HepG2 (cell line): ENCODE results near the gene TMEM116. TPM values are rescaled to one million over a fixed set of nuclear protein-coding genes. Genes with fewer than 3 reads are reported as not detected.

Experiments
- ATAC-seq: fragments of 200-7000 bp; cut with Tn5 transposase; 3 replicates; pipeline ENCODE4 v1.9.1; 2020; ENCODE audit warnings: mild to moderate bottlenecking, moderate library complexity
- BruUV-seq: library from RNA; stranded (reverse); fragments of 400-500 nt; replicated peaks from 2 replicates; lab custom pipeline; 2021; lab: Mats Ljungman, UMichigan
- CTCF ChIA-PET: fragments of 300-600 bp; formaldehyde crosslinking; extraction: SDS; loops from one replicate; lab custom pipeline; 2021; ENCODE audit warnings: low total read pairs, inconsistent platforms, low intra/inter-chr PET ratio; lab: Yijun Ruan, JAX
- POLR2A ChIA-PET: fragments of 350-600 bp; sonication (Branson Sonifier 250); formaldehyde crosslinking; loops from one replicate; lab custom pipeline; 2020; ENCODE audit warnings: antibody characterized with exemption, inconsistent platforms; lab: Yijun Ruan, JAX
- DNase-seq: peaks from one replicate; pipeline ENCODE4 v3.0.0-alpha.2; 2015; ENCODE audit warnings: low spot score
- FAIRE-seq: peaks from 3 replicates; lab custom pipeline; 2011; peaks lifted over from hg19 to GRCh38; lab: Jason Lieb, UNC
- H2AFZ ChIP-seq: one replicate; pipeline ENCODE4 v1.6.1; 2011; ENCODE audit warnings: low read length, inconsistent platforms
- H3K27ac ChIP-seq: fragments of 300-600 bp; 3 replicates; pipeline ENCODE4 v1.8.0; 2011; ENCODE audit warnings: mixed run types, mild to moderate bottlenecking, mixed read lengths, low read length, inconsistent platforms; ENCODE audit not compliant: insufficient read depth; ENCODE audit errors: extremely low read length
- H3K27me3 ChIP-seq, 2 experiments: fragments of 200-600 bp in 1 of 2; 2 replicates in 1 of 2; 3 replicates in 1 of 2; pipeline versions ENCODE4 v1.6.0 to v1.8.0; 2011; ENCODE audit warnings: low read length in 2 of 2, mild to moderate bottlenecking in 2 of 2, moderate library complexity in 2 of 2, inconsistent platforms in 1 of 2; ENCODE audit not compliant: insufficient read depth in 2 of 2, control insufficient read depth in 1 of 2
- H3K36me3 ChIP-seq, 2 experiments: fragments of 200-600 bp in 1 of 2; replicated peaks in 1 of 2; 2 replicates in 1 of 2; 3 replicates in 1 of 2; pipeline versions ENCODE4 v1.5.1 to v1.8.0; 2011; ENCODE audit warnings: low read length in 2 of 2, inconsistent platforms in 1 of 2; ENCODE audit not compliant: insufficient read depth in 2 of 2, control insufficient read depth in 1 of 2
- H3K4me1 ChIP-seq: 2 replicates; pipeline ENCODE4 v1.5.1; 2012; ENCODE audit warnings: low read length, inconsistent platforms; ENCODE audit not compliant: insufficient read depth
- H3K4me2 ChIP-seq: 2 replicates; pipeline ENCODE4 v1.6.0; 2011; ENCODE audit warnings: low read depth, low read length, inconsistent platforms
- H3K4me3 ChIP-seq, 3 experiments: fragments of 200-600 bp in 1 of 3; sonication (generic), shearing (Covaris generic) in 1 of 3; replicated peaks in 1 of 3; 2 replicates each; pipeline ENCODE4 v1.5.1; 2011 to 2016; ENCODE audit warnings: low read length in 3 of 3, inconsistent platforms in 2 of 3, low read depth in 2 of 3, mild to moderate bottlenecking in 2 of 3, control low read depth in 1 of 3, mixed read lengths in 1 of 3; ENCODE audit not compliant: insufficient read depth in 1 of 3
- H3K79me2 ChIP-seq: one replicate; pipeline ENCODE4 v1.6.1; 2011; ENCODE audit warnings: low read length, inconsistent platforms; ENCODE audit not compliant: insufficient read depth
- H3K9ac ChIP-seq: 2 replicates; pipeline ENCODE4 v1.6.0; 2011; ENCODE audit warnings: mild to moderate bottlenecking, low read depth, low read length, inconsistent platforms; ENCODE audit not compliant: insufficient read depth
- H3K9me3 ChIP-seq: 2 replicates; pipeline ENCODE4 v1.5.1; 2012; ENCODE audit warnings: mild to moderate bottlenecking, low read length
- H4K20me1 ChIP-seq: 2 replicates; pipeline ENCODE4 v1.6.0; 2011; ENCODE audit warnings: inconsistent platforms, mild to moderate bottlenecking, low read length, moderate library complexity; ENCODE audit not compliant: insufficient read depth
- ELF1 ChIP-seq: sonication (generic); formaldehyde crosslinking; IDR thresholded peaks from 2 replicates; pipeline ENCODE4 v1.4.0; 2020; ENCODE audit warnings: missing genetic modification reagents
- NR2F2 ChIP-seq: IDR thresholded peaks from 2 replicates; pipeline ENCODE4 v1.6.1; 2012; ENCODE audit warnings: low read depth, inconsistent platforms, borderline replicate concordance
- PAF1 ChIP-seq: IDR thresholded peaks from 2 replicates; pipeline ENCODE4 v1.6.1; 2016; ENCODE audit warnings: missing genetic modification reagents, missing compliant biosample characterization
- PLRG1 ChIP-seq: fragments of 450-650 bp; conservative IDR thresholded peaks from 2 replicates; pipeline ENCODE4 v1.6.1; 2016
- RAD51 ChIP-seq: fragments of 450-650 bp; IDR thresholded peaks from 2 replicates; pipeline ENCODE4 v1.6.1; 2016; ENCODE audit warnings: borderline replicate concordance
- SP5 ChIP-seq: IDR thresholded peaks from 2 replicates; pipeline ENCODE4 v1.6.1; 2016; ENCODE audit warnings: low read depth, borderline replicate concordance
- UBTF ChIP-seq: sonication (generic); formaldehyde crosslinking; IDR thresholded peaks from 2 replicates; pipeline ENCODE4 v1.4.0; 2020; ENCODE audit warnings: mild to moderate bottlenecking, missing genetic modification reagents
- ZMAT5 ChIP-seq: sonication (generic); formaldehyde crosslinking; IDR thresholded peaks from 2 replicates; pipeline ENCODE4 v1.5.0; 2020; ENCODE audit warnings: mild to moderate bottlenecking, low read depth, missing genetic modification reagents, borderline replicate concordance
- ZNF501 ChIP-seq: sonication (generic); formaldehyde crosslinking; IDR thresholded peaks from 2 replicates; pipeline ENCODE4 v1.5.1; 2020; ENCODE audit warnings: mild to moderate bottlenecking, moderate library complexity, missing genetic modification reagents
- ZNF652 ChIP-seq: IDR thresholded peaks from 2 replicates; pipeline ENCODE4 v1.6.1; 2016; ENCODE audit warnings: low read depth, borderline replicate concordance
- ZNF780A ChIP-seq: sonication (generic); formaldehyde crosslinking; IDR thresholded peaks from 2 replicates; pipeline ENCODE4 v1.8.0; 2022; ENCODE audit warnings: mild to moderate bottlenecking, missing genetic modification reagents, moderate library complexity
- WGBS: methylation state at CpG from one replicate; pipeline ENCODE4 v1.1.6; 2017; ENCODE audit warnings: low lambda C conversion rate; 5-methylcytosine and 5-hydroxymethylcytosine counted together
- in situ Hi-C: cut with HindIII; loops from 2 replicates; pipeline ENCODE4 v1.10.0; 2017; ENCODE audit warnings: low pct_unique_long_range_greater_than_20kb; ENCODE audit not compliant: extremely low pct_ligation_motif_present
- intact Hi-C: fragments of 100-400 bp; cut with micrococcal nuclease; formaldehyde crosslinking; loops from one replicate; pipeline ENCODE4 v1.10.0; 2022; ENCODE audit not compliant: unreplicated experiment
- polyA plus RNA-seq, 8 experiments: library from polyadenylated mRNA; depleted of rRNA in 3 of 8; stranded (reverse) in 7 of 8; unstranded in 1 of 8; fragments of >200 nt; fragmentation: Illumina TruSeq in 4 of 8; extraction: Trizol in 4 of 8; gene quantifications; 2 replicates each; pipeline versions ENCODE4 v1.2.1 to v1.2.3, GENCODE V29; 2011 to 2016; ENCODE audit warnings: low read depth in 4 of 8, missing spikeins in 1 of 8, mixed read lengths in 1 of 8; ENCODE audit not compliant: insufficient read depth in 1 of 8
- total RNA-seq, 5 experiments: library from RNA; depleted of rRNA; stranded (reverse); fragments of >200 nt; fragmentation: Illumina TruSeq; extraction: Trizol; gene quantifications; 2 replicates each; pipeline ENCODE4 v1.2.3, GENCODE V29; 2016; ENCODE audit warnings: low read depth in 1 of 5

Gene TMEM116
- total and polyA plus RNA-seq, 2 of the 13 experiments (the other 11 are each of a cell fraction or from before 2014, with no cell fraction given) = 14.0 to 17.8 TPM

- no peak for TF ChIP-seq PLRG1
- no peak for TF ChIP-seq SP5
- no peak for TF ChIP-seq NR2F2
- TF ChIP-seq UBTF (CRISPR knock-in tag) = no peak
- no peak for TF ChIP-seq ZNF780A (CRISPR knock-in tag)
- no peak for TF ChIP-seq RAD51
Measured at GRCh38 chr12:111936869-111937268, 76.1 kb downstream of the TMEM116 start (continued).

GRCh38 chr12:111932241-111932640 lies 80.7 kb downstream of the TMEM116 start:
- Histone ChIP-seq H3K79me2 (no peaks in the 10 kb centered on the region), H3K4me1 (no peaks in the 10 kb centered on the region), H3K9me3 (no peaks in the 10 kb centered on the region), H3K9ac (no peak overlapping the region), H3K36me3 (0 out of 5 replicates have a peak, but pooled peaks cover 0 to 3% of the 10 kb centered on the region in 2 experiments), H2AFZ (no peak overlapping the region), H3K4me3 (no peak overlapping the region), H3K27me3 (no peaks in the 10 kb centered on the region), H3K4me2 (no peak overlapping the region), H4K20me1 (no peaks in the 10 kb centered on the region), H3K27ac (no peak overlapping the region)
- ChIA-PET POLR2A (no interaction called here), CTCF (no interaction called here)
- DNase-seq (no peak), FAIRE-seq (no peak), ATAC-seq (no peak)
- WGBS = 78% methylated on average over 5 of the region's 5 CpGs
- in situ Hi-C loops = no loop called here
- no peak for TF ChIP-seq ZNF652 (CRISPR knock-in tag)
- TF ChIP-seq ZMAT5 (CRISPR knock-in tag) = no peak
- TF ChIP-seq ELF1 (CRISPR knock-in tag) = no peak
- TF ChIP-seq ZNF501 (CRISPR knock-in tag) = no peak
- no peak for TF ChIP-seq PAF1 (CRISPR knock-in tag)
- BruUV-seq = no TSS peak
- intact Hi-C loops = loop anchor here (5.0 kb wide), 1 partner anchor 835 kb away; no protein-coding TSS in a partner anchor
